Suprapubic skin (tissue), 4 donors: Measurements from ENCODE around the gene INPP4B. TPM values are rescaled to one million over a fixed set of nuclear protein-coding genes. Genes with fewer than 3 reads are reported as not detected.

Source experiments
- DNase-seq, 2 donors: peaks; one replicate each; pipeline ENCODE4 v3.0.0-alpha.2; 2019; ENCODE audit warnings: low spot score in 2 of 2
- H3K27ac ChIP-seq: fragments of 200-600 bp; sonication (generic); one replicate; pipeline ENCODE4 v1.5.1; 2019
- H3K27me3 ChIP-seq: fragments of 200-600 bp; sonication (generic); one replicate; pipeline ENCODE4 v1.5.1; 2019
- H3K36me3 ChIP-seq: fragments of 200-600 bp; sonication (generic); one replicate; pipeline ENCODE4 v1.5.1; 2019
- H3K4me1 ChIP-seq: fragments of 200-600 bp; sonication (generic); one replicate; pipeline ENCODE4 v1.5.1; 2019
- H3K4me3 ChIP-seq: fragments of 200-600 bp; sonication (generic); one replicate; pipeline ENCODE4 v1.5.1; 2019; ENCODE audit warnings: mild to moderate bottlenecking
- H3K9me3 ChIP-seq: fragments of 200-600 bp; sonication (generic); one replicate; pipeline ENCODE4 v1.5.1; 2019
- EP300 ChIP-seq: sonication (generic); formaldehyde crosslinking; IDR thresholded peaks from one replicate; pipeline ENCODE4 v1.6.1; 2017; ENCODE audit warnings: antibody characterized with exemption
- POLR2A ChIP-seq, 2 donors: fragments of 450-650 bp; IDR thresholded peaks; one replicate each; pipeline ENCODE4 v1.6.1; 2017; ENCODE audit warnings: antibody characterized with exemption in 2 of 2, mild to moderate bottlenecking in 2 of 2, moderate library complexity in 2 of 2
- POLR2AphosphoS5 ChIP-seq, 3 donors: sonication (generic); formaldehyde crosslinking; IDR thresholded peaks; one replicate each; pipeline ENCODE4 v1.6.1; 2017; ENCODE audit warnings: antibody characterized with exemption in 3 of 3
- WGBS: methylation state at CpG from one replicate; pipeline ENCODE4 v1.1.5; 2018; 5-methylcytosine and 5-hydroxymethylcytosine counted together
- total RNA-seq, 4 donors: library from RNA; depleted of rRNA; stranded (reverse); fragments of >200 nt; gene quantifications; one replicate each; pipeline ENCODE4 v1.1.0, GENCODE V29; 2016
- TF ChIP-seq, protein P1 (sequence below), 2 donors: fragments of 200-600 bp in 1 of 2; fragments of 450-650 bp in 1 of 2; sonication (generic) in 1 of 2; IDR thresholded peaks; one replicate each; pipeline ENCODE4 v1.5.1; 2016 to 2019; ENCODE audit warnings: antibody characterized with exemption in 2 of 2, mild to moderate bottlenecking in 1 of 2, moderate library complexity in 1 of 2

INPP4B gene
- total RNA-seq, 4 donors from 2014 or later, result 12.4 to 27.4 (median 17.4) TPM

GRCh38 chr4:142858965-142859364 lies 12.9 kb upstream of the INPP4B start:
- no peaks in the 10 kb centered on the region for H3K36me3 ChIP-seq
- DNase-seq, result no peak
- no peaks in the 10 kb centered on the region for H3K27me3 ChIP-seq
- no peak overlapping the region for H3K27ac ChIP-seq
- H3K4me3 ChIP-seq, result no peak overlapping the region
- H3K4me1 ChIP-seq, result no peaks in the 10 kb centered on the region
- TF ChIP-seq POLR2A (IDR thresholded peaks at IDR 0.05) (no peak), POLR2AphosphoS5 (IDR thresholded peaks at IDR 0.05) (no peak), EP300 (no peak)
- TF ChIP-seq, protein P1, sequence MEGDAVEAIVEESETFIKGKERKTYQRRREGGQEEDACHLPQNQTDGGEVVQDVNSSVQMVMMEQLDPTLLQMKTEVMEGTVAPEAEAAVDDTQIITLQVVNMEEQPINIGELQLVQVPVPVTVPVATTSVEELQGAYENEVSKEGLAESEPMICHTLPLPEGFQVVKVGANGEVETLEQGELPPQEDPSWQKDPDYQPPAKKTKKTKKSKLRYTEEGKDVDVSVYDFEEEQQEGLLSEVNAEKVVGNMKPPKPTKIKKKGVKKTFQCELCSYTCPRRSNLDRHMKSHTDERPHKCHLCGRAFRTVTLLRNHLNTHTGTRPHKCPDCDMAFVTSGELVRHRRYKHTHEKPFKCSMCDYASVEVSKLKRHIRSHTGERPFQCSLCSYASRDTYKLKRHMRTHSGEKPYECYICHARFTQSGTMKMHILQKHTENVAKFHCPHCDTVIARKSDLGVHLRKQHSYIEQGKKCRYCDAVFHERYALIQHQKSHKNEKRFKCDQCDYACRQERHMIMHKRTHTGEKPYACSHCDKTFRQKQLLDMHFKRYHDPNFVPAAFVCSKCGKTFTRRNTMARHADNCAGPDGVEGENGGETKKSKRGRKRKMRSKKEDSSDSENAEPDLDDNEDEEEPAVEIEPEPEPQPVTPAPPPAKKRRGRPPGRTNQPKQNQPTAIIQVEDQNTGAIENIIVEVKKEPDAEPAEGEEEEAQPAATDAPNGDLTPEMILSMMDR (IDR thresholded peaks at IDR 0.05), result no peak
- no peaks in the 10 kb centered on the region for H3K9me3 ChIP-seq

- WGBS, result 69% methylated on average over 3 of the region's 3 CpGs
- Histone ChIP-seq H3K27ac (no peak overlapping the region), H3K4me1 (no peaks in the 10 kb centered on the region), H3K27me3 (no peaks in the 10 kb centered on the region), H3K9me3 (no peaks in the 10 kb centered on the region), H3K4me3 (no peak overlapping the region), H3K36me3 (no peaks in the 10 kb centered on the region)
- TF ChIP-seq POLR2AphosphoS5 (IDR thresholded peaks at IDR 0.05) (no peak), POLR2A (IDR thresholded peaks at IDR 0.05) (no peak), EP300 (no peak)
- TF ChIP-seq, protein P1 (IDR thresholded peaks at IDR 0.05), result no peak
- DNase-seq, result no peak
These were observed 12.3 kb upstream of the INPP4B start for GRCh38 chr4:142858446-142858845.

- Histone ChIP-seq H3K4me1 (no peaks in the 10 kb centered on the region), H3K27me3 (no peaks in the 10 kb centered on the region), H3K36me3 (no peaks in the 10 kb centered on the region), H3K9me3 (no peaks in the 10 kb centered on the region), H3K27ac (no peak overlapping the region), H3K4me3 (no peak overlapping the region)
- DNase-seq, result no peak
- 70% methylated on average over 2 of the region's 2 CpGs for WGBS
- no peak for TF ChIP-seq POLR2AphosphoS5 (IDR thresholded peaks at IDR 0.05)
- TF ChIP-seq, protein P1 (IDR thresholded peaks at IDR 0.05), result no peak
- no peak for TF ChIP-seq POLR2A (IDR thresholded peaks at IDR 0.05)
- TF ChIP-seq EP300, result no peak
These were observed 10.5 kb upstream of the INPP4B start for GRCh38 chr4:142856576-142856975.

GRCh38 chr4:142850478-142850877 lies 4.4 kb upstream of the INPP4B start:
- 78% methylated on average over 4 of the region's 4 CpGs for WGBS
- H3K9me3 ChIP-seq, result no peaks in the 10 kb centered on the region
- H3K4me1 ChIP-seq, result peaks cover 15% of the 10 kb centered on the region
- no peaks in the 10 kb centered on the region for H3K36me3 ChIP-seq
- H3K4me3 ChIP-seq, result no peak overlapping the region
- DNase-seq, result no peak
- H3K27me3 ChIP-seq, result peaks cover 17% of the 10 kb centered on the region
- TF ChIP-seq POLR2AphosphoS5 (IDR thresholded peaks at IDR 0.05) (no peak), POLR2A (IDR thresholded peaks at IDR 0.05) (no peak), EP300 (no peak)
- TF ChIP-seq, protein P1 (IDR thresholded peaks at IDR 0.05), result no peak
- H3K27ac ChIP-seq, result no peak overlapping the region

DNA sequence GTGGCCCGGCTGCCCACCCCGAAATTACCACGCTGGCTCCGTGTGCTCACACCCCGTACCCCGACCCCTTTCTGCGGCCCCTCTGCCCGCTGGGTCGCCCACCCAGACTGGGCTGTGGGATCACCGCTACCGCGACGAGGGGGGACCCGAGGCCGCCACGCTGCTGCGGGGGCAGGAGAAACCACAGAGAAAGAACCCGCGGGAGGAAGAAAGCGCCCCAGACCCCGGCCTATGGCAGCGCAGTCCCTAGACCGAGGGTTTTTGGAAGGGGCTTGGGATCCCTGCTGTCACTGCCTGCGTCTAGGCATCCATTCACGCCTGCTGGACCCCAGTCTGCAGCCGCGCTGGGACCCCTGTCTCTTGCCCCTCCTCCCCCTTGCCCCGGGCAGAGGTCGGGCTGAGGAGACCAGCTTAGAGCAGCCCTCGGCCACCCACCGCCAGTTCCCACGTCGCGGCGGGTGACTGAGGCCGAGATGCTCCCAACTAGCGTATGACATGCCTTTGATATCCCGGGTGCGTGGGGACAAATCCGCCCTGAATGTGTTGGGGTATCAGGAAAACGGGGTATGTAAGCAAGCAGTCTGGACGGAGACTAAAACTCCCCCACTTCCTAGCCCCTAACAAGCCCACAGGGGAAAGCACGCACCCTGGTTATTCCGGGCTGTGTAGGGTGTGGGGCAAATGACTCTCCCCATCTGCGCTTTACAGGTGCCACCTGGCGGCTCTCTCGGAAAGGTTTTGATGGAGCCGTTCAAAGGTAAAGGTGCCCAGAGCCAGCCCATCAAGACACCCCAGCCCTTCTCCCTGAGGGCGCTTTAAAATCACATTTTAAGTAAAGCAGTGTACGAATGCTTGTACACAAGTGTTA lies 862 bp upstream of the INPP4B start:
- WGBS, result 5% methylated on average over 28 of the region's 50 CpGs
- no peaks in the 10 kb centered on the region for H3K36me3 ChIP-seq
- DNase-seq, result no peak
- H3K27ac ChIP-seq, result no peak overlapping the region
- peak overlapping the region; percentile 69 for H3K4me3 ChIP-seq
- peaks cover 22% of the 10 kb centered on the region for H3K27me3 ChIP-seq
- H3K9me3 ChIP-seq, result no peaks in the 10 kb centered on the region
- H3K4me1 ChIP-seq, result peaks cover 21% of the 10 kb centered on the region
- TF ChIP-seq POLR2A (IDR thresholded peaks at IDR 0.05) (no peak), POLR2AphosphoS5 (IDR thresholded peaks at IDR 0.05) (no peak), EP300 (no peak)
- TF ChIP-seq, protein P1 (IDR thresholded peaks at IDR 0.05), result peak; percentile 36 to 39
